GM18867 (cell line): Measurements from ENCODE around the gene ITPKB.
"Not testable (repeated sequence)": the region's sequence is repeated elsewhere in the genome, so short reads cannot be mapped to it uniquely, and the experiment has no call there.

Experiments used
- ATAC-seq: cut with Tn5 transposase; IDR thresholded peaks from one replicate; pipeline ENCODE4 v1.9.1; 2021; ENCODE audit warnings: mild to moderate bottlenecking, moderate library complexity; ENCODE audit not compliant: unreplicated experiment

Gene ITPKB

DNA sequence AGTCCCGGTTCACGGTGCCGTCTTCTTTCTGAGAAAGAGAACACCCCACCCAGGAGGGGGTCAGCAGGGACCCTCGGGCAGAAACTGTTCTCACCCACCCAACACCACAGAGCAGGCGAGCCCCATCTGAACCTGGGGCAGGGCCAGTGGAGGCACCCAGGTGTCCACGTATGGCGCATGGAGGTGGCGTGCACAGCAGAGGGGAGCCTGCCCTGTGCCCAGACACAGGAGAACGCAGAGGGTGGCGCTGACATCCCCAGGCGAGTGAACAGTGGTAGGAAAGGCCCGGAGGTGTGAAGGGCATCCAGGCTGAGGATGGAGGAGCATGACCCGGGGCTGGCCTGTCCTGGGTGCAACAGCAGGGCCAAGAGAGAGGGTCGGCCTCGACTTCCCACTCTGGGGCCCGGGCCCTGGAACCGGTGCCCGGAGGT is 99.4 kb downstream of the ITPKB start:
- no peak for ATAC-seq

DNA sequence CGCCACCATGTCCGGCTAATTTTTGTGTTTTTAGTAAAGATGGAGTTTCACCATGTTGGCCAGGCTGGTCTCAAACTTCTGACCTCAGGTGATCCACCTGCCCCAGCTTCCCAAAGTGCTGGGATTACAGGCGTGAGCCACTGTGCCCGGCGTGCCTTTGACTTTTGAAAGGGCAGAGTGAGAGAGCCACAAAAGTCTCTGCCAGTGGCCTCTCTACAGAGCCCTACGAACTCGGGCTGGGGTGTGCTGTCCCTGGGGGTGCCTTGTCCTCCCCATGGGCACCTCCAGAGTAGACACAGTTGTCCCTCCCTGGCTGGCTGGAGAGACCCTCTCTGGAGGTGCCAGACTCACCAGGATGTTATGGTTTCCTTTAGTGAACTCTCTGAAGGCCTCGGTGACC is 99.9 kb downstream of the ITPKB start:
- ATAC-seq = not testable (repeated sequence)

DNA sequence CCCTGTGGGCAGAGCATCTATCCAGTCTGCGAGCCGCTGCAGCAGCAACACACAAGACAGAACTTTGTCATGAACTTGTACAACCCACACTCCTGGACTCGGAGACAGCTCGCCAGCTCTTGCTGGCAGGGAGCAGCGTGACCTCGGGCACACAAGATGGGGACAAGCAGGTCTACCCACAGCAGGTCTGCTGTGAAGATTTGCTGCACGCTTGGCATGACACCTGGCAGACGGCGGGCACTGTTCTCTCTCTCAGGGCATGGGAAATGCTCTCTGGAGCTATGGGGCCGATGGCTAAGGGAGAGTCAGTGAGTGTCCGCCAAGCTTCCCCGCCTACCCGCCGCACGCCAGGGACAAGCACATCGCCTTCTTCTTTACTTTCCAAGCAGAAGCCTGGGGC is 100.5 kb downstream of the ITPKB start:
- ATAC-seq = no peak

DNA sequence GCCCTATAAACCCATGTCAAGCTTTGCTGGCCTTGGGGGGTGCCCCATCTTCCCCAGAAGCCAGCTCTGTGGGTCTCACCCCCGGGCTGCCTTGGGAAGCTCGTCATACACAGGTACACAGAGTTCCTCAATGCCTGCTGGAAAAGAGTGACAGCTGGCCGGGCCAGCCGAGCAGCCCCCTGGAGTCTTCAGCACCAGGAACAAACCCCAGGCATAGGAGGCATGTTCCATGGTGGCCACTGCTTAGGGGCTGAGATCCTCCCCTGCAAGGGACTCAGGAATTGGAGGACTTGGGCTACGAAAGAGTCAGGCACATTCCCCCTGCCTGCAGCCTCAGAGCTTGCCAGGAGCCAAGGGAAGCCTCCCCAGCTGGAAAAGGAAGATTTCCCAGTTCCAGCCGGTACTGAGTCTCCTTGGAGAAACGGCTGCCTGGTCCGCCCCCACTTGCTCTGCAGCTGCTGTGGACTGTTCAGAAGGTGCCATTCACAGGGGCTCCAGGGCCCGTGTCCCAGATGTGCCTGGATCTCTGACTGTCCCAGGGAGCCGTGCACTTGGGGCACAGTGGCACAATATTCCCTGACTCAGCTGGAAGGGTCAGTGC is 101.0 kb downstream of the ITPKB start:
- ATAC-seq = no peak

DNA sequence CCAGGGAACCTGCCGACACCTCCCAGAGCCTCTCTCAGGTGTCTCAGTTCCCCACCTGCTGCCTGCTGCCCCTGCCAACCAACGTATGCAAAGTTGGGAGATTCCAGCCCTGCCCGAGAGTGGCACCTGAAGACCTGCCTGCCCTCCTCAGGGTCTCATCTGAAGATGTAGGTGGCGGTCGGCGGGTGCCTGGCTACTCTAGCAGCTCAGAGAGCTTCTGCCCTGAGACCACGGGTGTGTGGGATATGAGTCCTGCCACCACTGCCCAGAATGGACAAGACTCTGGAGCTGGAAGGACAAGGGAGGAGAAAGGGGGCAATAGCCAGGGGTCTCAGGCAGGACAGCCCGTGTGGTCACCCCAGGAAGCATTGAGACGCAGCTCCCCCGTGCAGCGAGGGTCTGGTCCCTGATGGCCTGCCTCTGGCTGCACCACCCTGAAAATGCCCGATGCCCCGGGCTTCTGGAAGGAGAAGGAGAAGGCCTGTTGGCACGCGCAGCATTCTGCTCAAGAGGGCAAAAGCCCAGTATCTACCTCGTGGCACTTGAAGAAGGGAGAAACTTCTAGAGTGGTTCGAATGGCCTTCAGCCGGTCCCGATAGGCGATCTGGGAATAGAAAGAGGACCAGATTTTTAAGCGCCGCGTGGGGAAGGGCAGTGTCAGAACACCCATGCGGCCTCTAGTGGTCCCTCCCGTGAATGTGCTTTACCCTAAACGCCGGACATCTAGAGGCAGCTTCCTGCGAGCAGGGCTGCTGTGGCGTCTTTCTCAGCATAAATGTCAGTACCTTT is 101.7 kb downstream of the ITPKB start:
- ATAC-seq = no peak

DNA sequence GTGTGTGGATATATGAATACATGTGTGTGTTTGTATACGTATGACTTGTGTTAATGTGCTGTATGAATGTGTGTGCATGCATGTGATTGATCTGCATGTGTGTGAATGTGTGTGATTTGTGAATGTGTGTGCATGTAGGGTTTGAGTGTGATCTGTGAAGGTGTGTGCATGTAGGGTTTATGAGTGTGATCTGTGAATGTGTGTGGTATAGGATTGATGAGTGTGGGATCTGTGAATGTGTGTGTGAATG is 102.3 kb downstream of the ITPKB start:
- no peak for ATAC-seq

DNA sequence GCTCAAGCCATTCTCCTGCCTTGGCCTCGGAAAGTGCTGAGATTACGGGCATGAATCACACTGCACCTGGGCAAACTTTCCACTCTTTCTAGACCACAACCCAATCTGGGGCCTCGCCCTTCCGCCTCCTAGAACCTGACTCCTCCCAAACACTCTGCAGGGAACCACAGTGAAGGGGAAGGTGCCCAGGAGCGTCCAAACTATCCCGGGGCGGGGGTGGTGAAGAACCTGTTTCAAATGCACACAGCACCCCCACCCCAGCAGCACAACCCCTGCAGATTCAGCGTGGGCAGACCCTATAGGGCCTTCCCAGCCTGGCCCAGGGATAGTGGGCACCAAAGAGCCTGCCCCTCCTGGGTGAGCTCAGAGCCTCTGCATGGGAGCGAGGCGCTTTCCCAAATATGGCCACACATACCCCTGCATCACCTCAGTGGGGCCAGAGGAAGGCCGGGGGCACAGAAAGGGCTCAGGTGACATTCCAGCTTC is 103.6 kb downstream of the ITPKB start:
- ATAC-seq = no peak

DNA sequence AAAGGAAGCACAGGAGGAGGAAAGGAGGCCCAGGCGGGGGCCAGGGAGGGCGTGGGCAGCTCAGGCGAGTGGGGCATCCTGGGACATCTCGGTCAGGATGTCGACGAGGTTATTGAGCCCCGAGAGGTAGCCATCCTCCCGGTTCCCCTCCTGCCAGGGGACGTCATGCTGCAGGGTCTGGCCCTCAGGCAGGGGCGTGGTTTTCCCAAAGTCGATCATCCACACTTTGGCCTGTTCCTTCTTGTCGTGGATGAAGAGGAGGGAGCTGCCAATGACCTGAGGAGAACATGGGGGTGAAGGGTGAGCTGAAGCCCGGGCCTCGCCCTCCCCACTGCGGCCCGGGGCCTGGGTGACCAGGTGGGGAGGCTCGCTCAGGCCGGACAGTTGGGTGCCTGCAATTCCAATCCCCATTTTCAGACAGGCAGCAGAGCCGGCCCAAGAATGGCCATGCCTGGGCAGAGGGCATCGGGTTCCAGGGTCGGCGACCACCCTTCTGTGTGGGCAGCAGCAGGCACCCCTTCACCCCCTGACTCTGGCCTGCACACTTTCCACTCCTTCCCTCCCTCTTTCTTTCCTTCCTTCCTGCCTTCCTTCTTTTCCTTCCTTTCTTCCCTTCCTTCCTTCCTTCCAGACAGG is 104.4 kb downstream of the ITPKB start:
- ATAC-seq = no peak

DNA sequence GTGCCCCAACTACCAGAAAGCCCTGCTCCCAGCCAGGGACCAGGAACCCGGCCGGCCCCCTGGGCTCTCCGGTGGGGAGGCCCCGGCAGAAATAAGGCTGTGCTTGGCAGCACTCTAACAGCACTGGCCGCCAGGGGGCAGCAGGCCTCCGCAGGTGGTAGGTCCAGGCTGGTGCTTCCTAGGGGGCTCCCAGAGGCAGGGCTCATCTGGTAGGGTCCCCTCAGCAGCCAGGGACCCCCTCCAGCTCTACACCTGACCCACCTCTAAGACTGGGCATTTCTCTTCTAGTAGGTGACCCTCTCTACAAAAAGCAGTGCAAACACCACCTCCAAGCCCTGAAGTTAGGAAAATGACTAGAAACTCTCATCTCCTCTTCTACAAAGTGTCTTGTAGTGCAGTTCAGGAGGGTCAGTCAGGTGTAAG is 104.9 kb downstream of the ITPKB start:
- ATAC-seq = peak; percentile 69

DNA sequence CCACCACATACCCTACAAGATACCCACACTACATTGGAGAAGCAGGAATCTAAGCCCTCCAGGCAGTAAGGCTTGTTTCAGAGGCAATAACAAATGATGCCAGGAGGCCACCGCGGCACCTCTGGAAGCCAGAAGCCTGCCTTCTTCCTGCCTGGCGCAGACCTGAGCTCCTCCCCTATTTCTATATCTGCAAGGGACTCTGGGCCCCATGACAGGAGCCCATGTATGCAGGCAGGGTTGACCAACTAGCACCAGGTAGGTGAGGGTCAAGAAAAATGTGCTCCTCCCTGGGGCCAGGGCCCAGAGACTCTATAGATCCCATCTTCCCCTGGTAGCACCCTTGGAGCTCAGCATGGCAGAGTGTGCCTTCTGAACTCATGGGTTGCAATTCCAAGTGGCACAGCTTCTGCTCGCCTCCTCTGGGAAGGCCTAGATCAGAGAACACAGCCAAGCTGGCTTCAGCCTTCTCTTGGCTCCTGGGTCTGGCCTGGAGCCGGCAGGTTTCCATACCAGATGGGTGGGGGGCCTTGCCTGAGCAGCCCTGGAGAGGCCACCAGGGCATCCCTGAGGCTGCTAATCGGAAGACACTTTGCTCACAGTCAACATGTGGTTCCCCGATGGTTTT is 105.4 kb downstream of the ITPKB start:
- ATAC-seq = peak; percentile 16

DNA sequence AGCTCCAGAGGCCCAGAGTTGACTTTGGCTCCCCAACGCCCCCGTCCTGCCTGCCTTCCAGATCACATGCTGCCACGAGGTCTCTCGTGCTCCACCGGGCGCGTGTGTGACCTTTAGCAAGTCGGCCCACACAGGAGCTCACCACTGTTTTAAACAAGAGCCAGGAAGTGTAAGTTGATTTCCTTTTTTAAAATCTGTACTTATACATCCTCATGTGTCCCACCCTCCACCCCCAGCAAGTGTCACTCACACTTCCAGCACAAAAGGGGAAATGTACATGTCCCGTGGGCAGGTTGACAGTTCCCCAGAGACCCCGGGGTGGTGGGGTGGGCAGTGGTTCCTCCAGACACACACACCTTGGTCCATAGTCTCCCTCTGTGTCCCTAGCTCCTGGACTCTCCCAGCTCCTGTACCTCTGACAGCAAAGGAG is 106.1 kb downstream of the ITPKB start:
- no peak for ATAC-seq

DNA sequence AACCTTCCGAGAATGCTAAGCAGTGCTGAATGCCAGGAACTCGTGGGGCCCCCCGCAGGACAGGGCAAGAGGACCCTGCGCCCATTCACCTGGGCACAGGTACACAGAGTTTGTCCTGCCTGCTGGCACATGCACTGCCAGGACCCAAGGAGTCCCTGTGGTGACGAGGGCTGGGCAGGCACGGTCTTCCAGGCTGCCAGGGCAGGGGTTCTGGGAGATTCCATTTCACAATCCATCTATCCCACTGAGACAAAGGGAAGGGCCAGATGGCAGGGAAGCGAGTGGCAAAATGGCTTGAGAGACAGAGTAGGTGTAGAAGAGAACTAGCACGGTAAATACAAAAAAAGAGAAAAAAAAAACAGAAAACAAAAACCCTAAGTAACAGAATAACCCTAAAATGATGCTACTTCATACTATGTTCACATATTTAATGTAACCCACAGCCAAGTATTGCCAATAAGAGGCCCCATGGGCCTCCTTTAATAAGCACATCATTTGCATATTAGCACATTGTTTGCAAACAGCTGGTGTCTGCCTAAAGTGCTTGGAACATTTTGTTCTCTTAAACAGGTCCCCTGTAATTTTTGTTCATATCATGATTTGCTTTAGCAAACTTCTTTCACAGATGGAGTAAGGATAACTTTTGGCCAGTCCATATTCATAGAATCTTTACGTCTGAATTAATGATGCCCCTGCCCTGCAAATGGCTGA is 106.8 kb downstream of the ITPKB start:
- no peak for ATAC-seq

DNA sequence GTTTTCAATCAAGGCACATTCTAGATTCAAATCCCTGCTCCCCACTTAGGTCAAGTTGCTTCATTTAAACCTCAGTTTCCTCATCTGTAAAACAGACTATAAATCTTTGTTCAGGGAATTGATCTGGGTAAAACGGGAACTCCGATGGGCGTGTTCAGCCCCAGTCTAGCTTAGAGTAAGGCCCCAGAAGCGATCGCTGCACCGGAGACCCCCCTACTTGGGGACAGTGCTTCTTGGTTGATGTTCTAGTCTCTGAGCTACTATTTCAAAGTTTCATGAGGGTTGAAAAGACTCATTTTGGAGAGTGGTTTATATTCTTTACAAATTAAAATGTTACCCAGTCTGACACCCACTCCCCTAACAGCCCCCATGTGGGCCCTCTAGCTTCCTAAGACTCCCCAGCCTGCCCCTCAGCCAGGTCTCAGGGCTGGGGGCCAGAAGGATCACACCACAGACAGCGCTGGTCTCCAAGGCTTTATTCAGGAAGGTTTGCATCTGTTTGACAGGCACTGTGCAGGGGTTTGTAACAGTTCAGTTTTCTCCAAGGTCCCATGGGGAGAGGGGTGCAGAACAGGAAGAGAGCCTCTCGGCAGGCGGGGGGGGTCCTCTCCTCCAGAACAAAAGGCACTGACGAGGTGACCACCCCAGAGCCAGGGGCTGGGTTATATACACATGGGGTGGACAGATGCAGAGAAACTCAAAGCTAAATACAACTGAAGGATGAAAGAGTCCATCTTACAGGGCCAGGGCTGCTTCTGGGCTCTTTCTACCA is 107.7 kb downstream of the ITPKB start:
- ATAC-seq = no peak

DNA sequence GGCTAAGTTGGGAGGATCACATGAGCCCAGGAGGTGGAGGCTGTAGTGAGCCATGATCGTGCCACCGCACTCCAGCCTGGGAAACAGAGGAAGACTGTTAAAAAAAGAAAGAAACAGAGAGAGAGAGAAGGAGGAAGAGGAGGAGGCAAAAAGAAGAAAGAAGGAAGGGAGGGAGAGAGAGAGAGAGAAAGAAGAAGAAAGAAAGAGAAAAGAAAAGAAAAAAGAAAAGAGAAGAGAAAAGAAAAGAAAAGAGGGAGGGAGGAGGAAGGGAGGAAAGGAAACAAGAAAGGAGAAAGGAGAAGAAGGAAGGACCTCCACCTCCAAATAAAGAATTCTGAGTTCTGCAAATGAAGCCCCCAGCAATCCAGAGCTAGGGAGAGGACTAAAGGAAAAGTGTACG is 108.5 kb downstream of the ITPKB start:
- ATAC-seq = no peak

DNA sequence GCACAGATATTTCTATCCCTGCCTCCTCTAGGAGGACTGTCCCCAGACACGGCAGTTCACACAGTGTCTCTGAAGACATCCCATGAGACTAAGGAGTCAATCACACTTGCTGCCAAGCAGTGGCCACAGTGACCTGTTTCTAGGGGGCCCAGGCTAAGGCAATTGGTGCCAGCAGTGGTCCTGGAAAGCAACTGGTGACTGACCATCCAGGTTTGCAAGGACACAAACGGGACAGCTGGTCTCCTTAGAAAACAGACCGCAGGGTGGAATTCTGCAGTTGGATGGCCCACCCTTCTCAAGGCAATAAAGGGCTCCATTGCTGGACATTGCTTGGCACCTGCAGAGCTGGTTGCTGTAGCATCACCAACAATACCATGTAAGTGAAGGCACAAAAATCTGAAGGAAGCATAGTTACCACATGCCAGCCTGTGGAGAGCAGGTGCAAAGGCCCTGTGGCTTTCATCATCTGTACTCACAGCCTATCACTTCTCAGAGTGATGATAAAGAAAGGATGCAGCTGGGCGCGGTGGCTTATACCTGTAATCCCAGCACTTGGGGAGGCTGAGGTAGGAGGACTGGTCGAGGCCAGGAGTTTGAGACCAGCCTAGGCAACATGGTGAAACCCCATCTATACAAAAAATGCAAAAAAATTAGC is 109.1 kb downstream of the ITPKB start:
- ATAC-seq = no peak

DNA sequence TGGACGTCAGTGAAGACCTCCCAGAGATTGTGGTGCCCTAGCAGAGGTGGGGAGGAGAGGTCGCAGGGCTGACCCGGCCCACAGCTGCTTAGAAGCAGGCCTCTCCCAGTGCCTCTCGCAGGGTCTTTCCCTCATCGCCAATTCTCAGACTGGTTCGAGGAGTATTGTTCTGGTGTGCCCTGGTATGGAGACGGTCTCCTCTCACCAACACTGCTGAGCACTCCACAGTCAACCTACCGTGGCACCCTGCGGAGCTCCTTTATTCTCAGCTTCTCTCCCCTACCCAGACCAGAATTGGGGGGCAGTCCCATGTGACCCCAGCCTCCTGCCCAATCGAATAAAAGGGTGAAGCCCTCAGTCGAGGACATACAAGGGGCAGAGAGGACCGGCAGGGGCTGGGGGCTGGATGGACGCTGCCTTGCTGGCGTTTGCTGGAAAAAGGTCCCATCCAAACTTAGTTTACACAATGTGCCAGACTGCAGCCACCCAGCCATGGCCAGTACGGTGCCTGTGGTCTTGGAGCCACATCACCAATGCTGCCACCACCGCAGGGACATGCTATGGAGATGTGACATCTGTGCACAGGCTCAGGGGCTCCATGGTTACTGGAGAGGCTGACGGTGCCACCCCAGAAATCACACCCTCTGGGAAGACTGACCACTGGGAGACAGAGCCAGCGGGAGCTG is 109.7 kb downstream of the ITPKB start:
- no peak for ATAC-seq

DNA sequence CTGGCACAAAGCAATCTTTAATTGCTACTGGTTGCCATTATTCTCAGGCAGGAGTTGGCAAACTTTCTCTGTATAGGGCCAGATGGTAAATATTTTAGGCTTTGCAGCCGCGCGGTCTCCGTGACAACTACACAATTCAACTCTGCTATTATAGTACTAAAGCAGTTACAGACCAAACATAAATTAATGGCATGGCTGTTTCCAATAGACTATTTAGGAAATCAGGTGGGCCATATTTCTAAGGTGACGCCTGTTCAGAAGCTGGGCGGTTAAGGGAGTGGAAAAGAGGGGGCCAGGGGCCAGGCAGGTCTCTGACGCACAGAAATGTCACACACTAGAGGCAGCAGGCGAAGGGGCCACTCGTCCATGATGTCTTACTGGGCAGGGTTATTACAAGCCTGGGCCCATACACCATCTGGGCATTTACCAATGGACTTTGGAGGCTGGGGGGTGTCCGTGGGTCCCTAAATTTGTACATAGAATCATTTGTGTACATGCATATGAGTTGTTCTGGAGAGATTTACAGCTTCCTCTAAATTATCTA is 110.4 kb downstream of the ITPKB start:
- ATAC-seq = no peak

DNA sequence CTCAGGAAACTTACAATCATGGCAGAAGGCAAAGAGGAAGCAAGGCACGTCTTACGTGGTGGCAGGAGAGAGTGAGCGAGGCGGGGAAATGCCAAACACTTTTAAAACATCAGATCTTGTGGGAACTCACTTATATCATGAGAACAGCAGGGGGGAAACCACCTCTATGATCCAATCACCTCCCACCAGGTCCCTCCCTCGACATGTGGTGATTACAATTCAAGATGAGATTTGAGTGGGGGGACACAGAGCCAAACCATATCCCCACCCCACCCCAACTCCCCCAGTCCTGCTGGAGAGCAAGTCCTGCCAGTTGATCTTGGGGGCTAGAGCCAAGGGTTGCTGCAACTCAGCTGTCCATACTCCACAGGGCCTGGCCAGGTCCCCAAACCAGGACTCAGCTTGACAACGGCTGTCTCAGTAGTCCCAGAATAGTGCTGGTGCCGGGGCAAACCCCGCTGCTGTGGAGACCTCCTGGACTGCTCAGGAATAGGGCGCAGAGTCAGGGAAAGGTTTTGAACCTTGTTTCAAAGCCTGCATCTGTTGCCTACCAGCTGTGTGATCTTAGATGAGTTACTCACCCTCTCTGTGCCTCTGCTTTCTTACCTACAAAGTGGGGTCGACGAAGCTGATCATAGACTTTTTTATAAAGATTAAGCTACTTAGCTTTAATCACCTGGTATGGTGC is 111.0 kb downstream of the ITPKB start:
- no peak for ATAC-seq
